ENCODE measurements around the gene C9orf78. TPM values are rescaled to one million over a fixed set of nuclear protein-coding genes. Genes with fewer than 3 reads are reported as not detected.
"Not testable (repeated sequence)": the region's sequence is repeated elsewhere in the genome, so short reads cannot be mapped to it uniquely, and the experiment has no call there.

C9orf78 gene
- polyA plus RNA-seq, 1 experiment, result 26.1 TPM

DNA sequence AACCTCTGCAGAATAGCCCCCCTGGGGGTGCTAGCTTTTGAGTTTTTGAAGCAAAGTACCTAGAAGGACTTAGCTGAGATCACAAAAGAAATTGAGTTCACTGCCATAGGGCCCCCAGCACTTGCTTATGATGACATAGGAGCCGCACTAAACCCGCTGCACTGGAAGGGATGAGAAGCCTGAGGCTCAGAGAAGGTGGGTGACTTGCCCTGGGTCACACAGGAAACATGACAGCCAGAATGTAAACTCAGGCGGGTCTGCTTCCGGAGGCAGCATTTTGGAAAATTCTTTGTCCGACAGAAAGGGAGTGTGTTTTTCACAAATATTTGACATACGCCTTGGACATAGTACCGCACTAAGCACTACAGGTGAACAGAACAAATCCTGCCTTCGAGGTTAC is 40.5 kb downstream of the C9orf78 start:
- POLR2A ChIA-PET, result no interaction called here
- H3K27me3 ChIP-seq (ENCODE audit: control insufficient read depth, insufficient read depth, low read length), result peaks cover 6% of the 10 kb centered on the region
- H3K4me3 ChIP-seq (ENCODE audit: low read depth, low read length), result no peak overlapping the region
- CTCF ChIA-PET, result no interaction called here
- H3K36me3 ChIP-seq (ENCODE audit: control insufficient read depth, insufficient read depth, low read length), result no peaks in the 10 kb centered on the region
- DNase-seq (ENCODE audit: low read depth), result no peak
- TF ChIP-seq, protein P1, sequence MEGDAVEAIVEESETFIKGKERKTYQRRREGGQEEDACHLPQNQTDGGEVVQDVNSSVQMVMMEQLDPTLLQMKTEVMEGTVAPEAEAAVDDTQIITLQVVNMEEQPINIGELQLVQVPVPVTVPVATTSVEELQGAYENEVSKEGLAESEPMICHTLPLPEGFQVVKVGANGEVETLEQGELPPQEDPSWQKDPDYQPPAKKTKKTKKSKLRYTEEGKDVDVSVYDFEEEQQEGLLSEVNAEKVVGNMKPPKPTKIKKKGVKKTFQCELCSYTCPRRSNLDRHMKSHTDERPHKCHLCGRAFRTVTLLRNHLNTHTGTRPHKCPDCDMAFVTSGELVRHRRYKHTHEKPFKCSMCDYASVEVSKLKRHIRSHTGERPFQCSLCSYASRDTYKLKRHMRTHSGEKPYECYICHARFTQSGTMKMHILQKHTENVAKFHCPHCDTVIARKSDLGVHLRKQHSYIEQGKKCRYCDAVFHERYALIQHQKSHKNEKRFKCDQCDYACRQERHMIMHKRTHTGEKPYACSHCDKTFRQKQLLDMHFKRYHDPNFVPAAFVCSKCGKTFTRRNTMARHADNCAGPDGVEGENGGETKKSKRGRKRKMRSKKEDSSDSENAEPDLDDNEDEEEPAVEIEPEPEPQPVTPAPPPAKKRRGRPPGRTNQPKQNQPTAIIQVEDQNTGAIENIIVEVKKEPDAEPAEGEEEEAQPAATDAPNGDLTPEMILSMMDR (IDR thresholded peaks at IDR 0.05; ENCODE audit: insufficient read depth, low read depth, low read length), result no peak

GRCh38 chr9:129786481-129786880 is 48.6 kb downstream of the C9orf78 start:
- no peak for DNase-seq (ENCODE audit: low read depth)
- TF ChIP-seq, protein P1 (IDR thresholded peaks at IDR 0.05; ENCODE audit: insufficient read depth, low read depth, low read length), result no peak
- ChIA-PET POLR2A (no interaction called here), CTCF (interaction anchor here (0.6 to 9.4 kb wide), 5 partner anchors 23 to 655 kb away, joined by 3 to 172 read pairs (median 7); partner anchors contain the start of gene ASB6)
- Histone ChIP-seq H3K36me3 (ENCODE audit: control insufficient read depth, insufficient read depth, low read length) (no peaks in the 10 kb centered on the region), H3K27me3 (ENCODE audit: control insufficient read depth, insufficient read depth, low read length) (no peaks in the 10 kb centered on the region), H3K4me3 (ENCODE audit: low read depth, low read length) (no peak overlapping the region)

DNA sequence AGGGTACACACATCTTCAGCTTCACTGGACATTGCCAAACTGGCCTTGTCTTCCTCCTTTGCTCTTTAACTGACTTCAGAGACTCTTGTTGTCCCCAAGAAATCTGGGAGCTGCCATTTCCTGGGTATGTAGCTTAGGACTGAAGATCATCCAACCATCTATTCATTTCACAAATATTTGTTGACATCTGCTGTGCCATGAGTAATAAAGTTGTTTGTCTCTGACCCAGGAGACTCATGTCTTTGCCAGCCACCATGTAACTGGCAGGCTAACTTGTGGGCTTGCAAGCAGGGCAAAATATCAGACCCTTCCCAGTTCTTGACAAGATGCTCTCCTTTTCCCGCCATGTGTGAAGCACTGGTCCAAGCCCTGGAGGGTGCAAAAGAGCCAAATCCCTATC is 49.2 kb downstream of the C9orf78 start:
- Histone ChIP-seq H3K4me3 (ENCODE audit: low read depth, low read length) (no peak overlapping the region), H3K36me3 (ENCODE audit: control insufficient read depth, insufficient read depth, low read length) (no peaks in the 10 kb centered on the region), H3K27me3 (ENCODE audit: control insufficient read depth, insufficient read depth, low read length) (no peaks in the 10 kb centered on the region)
- TF ChIP-seq, protein P1 (IDR thresholded peaks at IDR 0.05; ENCODE audit: insufficient read depth, low read depth, low read length), result no peak
- no peak for DNase-seq (ENCODE audit: low read depth)
- ChIA-PET CTCF (interaction anchor here (0.6 to 9.4 kb wide), 6 partner anchors 22 to 145 kb away, joined by 3 to 172 read pairs (median 5); partner anchors contain the start of gene ASB6), POLR2A (no interaction called here)

DNA sequence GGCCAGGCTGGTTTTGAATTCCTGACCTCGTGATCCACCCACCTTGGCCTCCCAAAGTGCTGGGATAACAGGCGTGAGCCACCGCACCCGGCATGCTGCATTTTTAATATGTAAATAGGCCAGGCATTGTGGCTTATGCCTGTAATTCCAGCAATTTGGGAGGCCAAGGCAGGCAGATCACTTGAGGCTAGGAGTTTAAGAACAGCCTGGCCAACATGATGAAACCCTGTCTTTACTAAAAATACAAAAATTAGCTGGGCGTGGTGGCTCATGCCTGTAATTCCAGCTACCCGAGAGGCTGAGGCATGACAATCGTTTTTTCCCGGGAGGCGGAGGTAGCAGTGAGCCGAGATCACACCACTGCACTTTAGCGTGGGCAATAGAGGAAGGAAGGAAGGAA is 50.1 kb downstream of the C9orf78 start:
- DNase-seq (ENCODE audit: low read depth); POLR2A ChIA-PET; H3K36me3 ChIP-seq (ENCODE audit: control insufficient read depth, insufficient read depth, low read length); H3K4me3 ChIP-seq (ENCODE audit: low read depth, low read length); H3K27me3 ChIP-seq (ENCODE audit: control insufficient read depth, insufficient read depth, low read length): not testable (repeated sequence)
- CTCF ChIA-PET, result interaction anchor here (0.7 to 9.4 kb wide), 10 partner anchors 8 to 646 kb away, joined by 3 to 172 read pairs (median 5); partner anchors contain the start of gene ASB6

GRCh38 chr9:129783516-129784361 is 51.3 kb downstream of the C9orf78 start:
- Histone ChIP-seq H3K4me3 (ENCODE audit: low read depth, low read length) (no peak overlapping the region), H3K36me3 (ENCODE audit: control insufficient read depth, insufficient read depth, low read length) (no peaks in the 10 kb centered on the region), H3K27me3 (ENCODE audit: control insufficient read depth, insufficient read depth, low read length) (no peaks in the 10 kb centered on the region)
- TF ChIP-seq, protein P1 (IDR thresholded peaks at IDR 0.05; ENCODE audit: insufficient read depth, low read depth, low read length), result peak; percentile 92
- POLR2A ChIA-PET, result no interaction called here
- CTCF ChIA-PET, result interaction anchor here (0.7 to 9.4 kb wide), 23 partner anchors 9 to 652 kb away, joined by 3 to 172 read pairs (median 4); partner anchors contain the start of genes ASB6 and C9orf50
- DNase-seq (ENCODE audit: low read depth), result no peak

Measured in BJ (cell line).